T follicular helper cell (primary cell): ENCODE results near the gene OR52E8.

ENCODE experiments used
- DNase-seq: peaks from one replicate; pipeline ENCODE4 v3.0.0-alpha.2; 2020; ENCODE audit warnings: low read depth

The OR52E8 gene

DNA sequence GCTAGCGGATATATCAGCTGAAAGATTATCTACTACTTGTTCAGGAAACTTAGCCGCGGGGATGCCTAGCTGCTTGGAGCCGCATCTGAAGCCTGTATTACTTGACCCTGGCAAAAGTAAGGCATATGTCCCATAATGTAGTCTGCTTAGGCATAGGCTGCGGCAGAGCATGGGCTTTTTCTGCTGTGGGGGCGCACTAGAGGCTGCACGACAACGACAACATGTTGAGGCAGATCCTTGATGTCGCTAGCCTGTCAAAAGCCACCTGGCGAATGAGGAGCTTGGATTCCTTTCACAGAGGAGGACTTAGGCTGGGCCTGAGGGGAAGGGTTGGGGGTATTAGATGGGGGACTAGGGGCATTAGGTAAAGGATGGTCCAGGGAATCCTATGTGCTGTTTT lies 49.9 kb downstream of the OR52E8 start:
- DNase-seq: no peak
